GM21737 (cell line): ENCODE results near the gene PDE3B.
A peak's percentile ranks its signal among the peaks of the same experiment; 100 is the strongest.

Experiments
- ATAC-seq: cut with Tn5 transposase; IDR thresholded peaks from one replicate; pipeline ENCODE4 v1.9.1; 2021; ENCODE audit warnings: mild to moderate bottlenecking, moderate library complexity; ENCODE audit not compliant: unreplicated experiment

PDE3B gene

GRCh38 chr11:14908214-14908880, 264.7 kb downstream of the PDE3B start:
- peak; percentile 31 for ATAC-seq

DNA sequence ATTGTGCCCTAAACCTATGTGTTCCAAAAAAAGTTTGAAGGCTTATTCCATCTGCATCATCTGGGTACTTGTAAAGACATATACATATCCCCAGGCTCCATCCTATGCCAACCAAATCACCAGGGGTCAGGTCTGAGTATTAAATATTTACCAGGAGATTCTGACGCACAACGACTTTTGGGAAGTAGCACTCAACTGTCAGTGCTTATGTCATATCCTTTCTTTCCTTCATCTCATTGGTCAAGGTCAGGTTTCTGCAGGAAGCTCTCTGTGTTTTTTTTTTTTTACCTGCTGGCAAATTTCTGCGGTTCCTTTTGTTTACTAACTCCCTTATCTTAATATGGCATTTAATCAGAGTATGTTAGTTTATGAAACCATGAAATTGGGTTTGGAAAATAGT, 270.9 kb downstream of the PDE3B start:
- ATAC-seq = no peak

GRCh38 chr11:14916403-14916802, 272.8 kb downstream of the PDE3B start:
- ATAC-seq = no peak
